Heart left ventricle (tissue), 16 donors: ENCODE results near the gene TNIK. TPM values are rescaled to one million over a fixed set of nuclear protein-coding genes. Genes with fewer than 3 reads are reported as not detected.
A peak's percentile ranks its signal among the peaks of the same experiment; 100 is the strongest.

Experiments
- ATAC-seq, 4 donors: fragments of 200-7000 bp; cut with Tn5 transposase; one replicate each; pipeline ENCODE4 v1.9.1; 2020 to 2022; ENCODE audit warnings: moderate library complexity in 4 of 4, mild to moderate bottlenecking in 3 of 4, moderate number of reproducible peaks in 1 of 4
- DNase-seq, 5 donors: peaks; one replicate each; pipeline ENCODE4 v3.0.0-alpha.2; 2020
- H3K27ac ChIP-seq, 12 donors: fragments of 200-600 bp; sonication (generic) in 4 of 12; one replicate each; pipeline versions ENCODE4 v1.5.0 to v1.8.0; 2016 to 2022; ENCODE audit warnings: mild to moderate bottlenecking in 2 of 12
- H3K27me3 ChIP-seq, 9 donors: fragments of 200-600 bp; sonication (generic) in 2 of 9; one replicate each; pipeline versions ENCODE4 v1.5.1 to v1.8.0; 2016 to 2022; ENCODE audit warnings: mild to moderate bottlenecking in 3 of 9
- H3K36me3 ChIP-seq, 9 donors: fragments of 200-600 bp; sonication (generic) in 2 of 9; one replicate each; pipeline versions ENCODE4 v1.5.0 to v1.8.0; 2018 to 2022; ENCODE audit warnings: mild to moderate bottlenecking in 2 of 9
- H3K4me1 ChIP-seq, 12 donors: fragments of 200-600 bp; sonication (generic) in 4 of 12; one replicate each; pipeline versions ENCODE4 v1.5.0 to v1.8.0; 2016 to 2022; ENCODE audit warnings: mild to moderate bottlenecking in 3 of 12
- H3K4me3 ChIP-seq, 12 donors: fragments of 200-600 bp; sonication (generic) in 4 of 12; one replicate each; pipeline versions ENCODE4 v1.5.0 to v1.8.0; 2017 to 2022; ENCODE audit warnings: mild to moderate bottlenecking in 9 of 12, moderate library complexity in 4 of 12
- H3K9me3 ChIP-seq, 12 donors: fragments of 200-600 bp; sonication (generic) in 4 of 12; one replicate each; pipeline versions ENCODE4 v1.5.0 to v1.8.0; 2016 to 2022; ENCODE audit warnings: mild to moderate bottlenecking in 1 of 12
- CTCF ChIP-seq, 12 donors: fragments of 200-600 bp; sonication (generic) in 4 of 12; IDR thresholded peaks; one replicate each; pipeline versions ENCODE4 v1.5.0 to v1.8.0; 2018 to 2022; ENCODE audit warnings: antibody characterized with exemption in 12 of 12, mild to moderate bottlenecking in 5 of 12
- POLR2A ChIP-seq, 2 donors: fragments of 450-650 bp; IDR thresholded peaks; one replicate each; pipeline ENCODE4 v1.6.1; 2017; ENCODE audit warnings: antibody characterized with exemption in 2 of 2, mild to moderate bottlenecking in 2 of 2, moderate library complexity in 2 of 2
- whole genome bisulfite sequencing, 4 donors: extraction: QIAGEN DNeasy Blood & Tissue Kit in 2 of 4; methylation state at CpG; one replicate each; pipeline versions ENCODE4 v1.1.5 to v1.1.7; 2013 to 2018; 5-methylcytosine and 5-hydroxymethylcytosine counted together
- intact Hi-C, 10 donors: fragments of 100-400 bp; cut with DNase I; formaldehyde crosslinking; loops; one replicate each; pipeline versions ENCODE4 v1.11.1 to v1.14.2; 2022
- polyA plus RNA-seq, 2 donors: library from polyadenylated mRNA; stranded (reverse); fragments of 200-250 nt; gene quantifications; one replicate each; pipeline ENCODE4 v1.2.3, GENCODE V29; 2013
- total RNA-seq, 9 donors: library from RNA; depleted of rRNA in 2 of 9; stranded (reverse); fragments of >200 nt in 2 of 9; fragmentation: NEBNext Ultra II Directional in 3 of 9; extraction: Animal tissue kit (Norgen Biotek cat#: 25700) in 3 of 9; gene quantifications; one replicate each; pipeline versions ENCODE4 v1.1.0 to v1.2.4, GENCODE V29; 2016 to 2023
- donor health status: ischemic (EF 13 %, LVEDD 7.1; RV severe dilation, severe dysfunction).
- donor health status: healthy with polysubstance abuse.
- donor health status: DM: no; HTN: yes; CAD: no.
- donor health status: DM: no; HTN: no; CAD: no.
- donor health status: ischemic (EF 25% LVEDD 6.9; RV normal size, moderate dysfunction).
- donor health status: ischemic (EF 25% LVEDD 5.7; RV mildly dilated, moderate dysfunction).
- donor health status: healthy.
- donor health status: DM: yes; HTN: yes; CAD: no.
- donor health status: ischemic (EF 35%, LVEDD 5.7; RV mildly dilated, moderate dysfunction).
- donor health status: nonischemic (EF 11% LVEDD 7.7; RV severe dilation, severe dysfunction).
- donor health status: DM: yes; HTN: yes; CAD: no.
- donor health status: PGD.
- donor health status: ischemic (EF 29% LVEDD 5.4; RV normal size, mild dysfunction).
- donor health status: nonischemic (EF 23%, LVEDD 6.1; RV moderate dilation, normal function).

The TNIK gene
- total and polyA plus RNA-seq, 11 donors: 12.3 to 51.6 (median 32.4) TPM

- intact Hi-C loops: loop anchor here in 5 of 10 donors (10.0 kb wide), 4 partner anchors 86 to 414 kb away; no protein-coding TSS in a partner anchor
- Histone ChIP-seq H3K4me1 (peaks cover 0 to 3% (median 0%) of the 10 kb centered on the region in 12 donors), H3K9me3 (no peaks in the 10 kb centered on the region), H3K4me3 (no peak overlapping the region), H3K27ac (no peak overlapping the region), H3K36me3 (no peaks in the 10 kb centered on the region), H3K27me3 (peaks cover 0 to 6% (median 0%) of the 10 kb centered on the region in 9 donors)
- no peak for TF ChIP-seq POLR2A (IDR thresholded peaks at IDR 0.05)
- no peak for TF ChIP-seq CTCF (IDR thresholded peaks at IDR 0.05)
- 85 to 94% (median 88%) methylated on average over 6 of the region's 6 CpGs for WGBS, 4 donors
- ATAC-seq: no peak
- DNase-seq: no peak
Measured at GRCh38 chr3:171468296-171468906, 8.2 kb upstream of the TNIK start.

- H3K4me3 ChIP-seq: no peak overlapping the region
- no peak for TF ChIP-seq POLR2A (IDR thresholded peaks at IDR 0.05)
- no peak for TF ChIP-seq CTCF (IDR thresholded peaks at IDR 0.05)
- no peaks in the 10 kb centered on the region for H3K9me3 ChIP-seq
- intact Hi-C loops: loop anchor here in 5 of 10 donors (10.0 kb wide), 4 partner anchors 89 to 411 kb away; no protein-coding TSS in a partner anchor
- no peak overlapping the region for H3K27ac ChIP-seq
- 88 to 100% (median 91%) methylated on average over 3 of the region's 3 CpGs for WGBS, 4 donors
- DNase-seq: no peak
- ATAC-seq: no peak
- peaks cover 0 to 6% (median 0%) of the 10 kb centered on the region in 9 donors for H3K27me3 ChIP-seq
- H3K4me1 ChIP-seq: peaks cover 0 to 12% (median 4%) of the 10 kb centered on the region in 12 donors
- no peaks in the 10 kb centered on the region for H3K36me3 ChIP-seq
Measured at GRCh38 chr3:171465763-171466162, 5.6 kb upstream of the TNIK start.

GRCh38 chr3:171464462-171464861 lies 4.3 kb upstream of the TNIK start:
- H3K27me3 ChIP-seq: peaks cover 0 to 6% (median 0%) of the 10 kb centered on the region in 9 donors
- H3K9me3 ChIP-seq: no peaks in the 10 kb centered on the region
- no peaks in the 10 kb centered on the region for H3K36me3 ChIP-seq
- H3K4me3 ChIP-seq: no peak overlapping the region
- intact Hi-C loops: loop anchor here in 8 of 10 donors (5.0 to 10.0 kb wide), 8 partner anchors 90 to 410 kb away; no protein-coding TSS in a partner anchor
- TF ChIP-seq POLR2A (IDR thresholded peaks at IDR 0.05) (no peak), CTCF (IDR thresholded peaks at IDR 0.05) (no peak)
- DNase-seq (no peak), ATAC-seq (no peak)
- H3K4me1 ChIP-seq: peaks cover 0 to 13% (median 5%) of the 10 kb centered on the region in 12 donors
- 96% methylated on average over 3 of the region's 3 CpGs for WGBS, 4 donors
- H3K27ac ChIP-seq: no peak overlapping the region

- Histone ChIP-seq H3K27ac (no peak overlapping the region), H3K4me3 (peak overlapping the region in 1 of 12 donors; percentile 82), H3K4me1 (peaks cover 0 to 35% (median 10%) of the 10 kb centered on the region in 12 donors), H3K27me3 (peaks cover 0 to 11% (median 0%) of the 10 kb centered on the region in 9 donors), H3K36me3 (no peaks in the 10 kb centered on the region), H3K9me3 (no peaks in the 10 kb centered on the region)
- ATAC-seq (no peak), DNase-seq (no peak)
- intact Hi-C loops: loop anchor here in 8 of 10 donors (5.0 to 10.0 kb wide), 8 partner anchors 93 to 407 kb away; no protein-coding TSS in a partner anchor
- WGBS, 4 donors: 64 to 79% (median 69%) methylated on average over 1 of the region's 1 CpG
- TF ChIP-seq CTCF (IDR thresholded peaks at IDR 0.05): no peak
- TF ChIP-seq POLR2A (IDR thresholded peaks at IDR 0.05): no peak
Measured at GRCh38 chr3:171462224-171462623, 2.0 kb upstream of the TNIK start.
